OCI-LY7 (cell line): Measurements from ENCODE around the gene MVD. TPM values are rescaled to one million over a fixed set of nuclear protein-coding genes. Genes with fewer than 3 reads are reported as not detected.

ENCODE experiments used
- BruUV-seq: library from RNA; stranded (reverse); fragments of 400-500 nt; replicated peaks from 2 replicates; lab custom pipeline; 2021; lab: Mats Ljungman, UMichigan
- CTCF ChIA-PET: fragments of 300-600 bp; sonication (Branson Sonifier 250); formaldehyde crosslinking; loops from one replicate; lab custom pipeline; 2022; ENCODE audit warnings: antibody characterized with exemption; ENCODE audit not compliant: unreplicated experiment; lab: Charles Lee
- POLR2A ChIA-PET: fragments of 300-600 bp; sonication (Branson Sonifier 250); formaldehyde crosslinking; loops from one replicate; lab custom pipeline; 2022; ENCODE audit warnings: antibody characterized with exemption; lab: Charles Lee
- DNase-seq: peaks from one replicate; pipeline ENCODE4 v3.0.0-alpha.2; 2015; ENCODE audit warnings: low spot score
- H2AFZ ChIP-seq: fragments of 200-600 bp; sonication (generic), shearing (Covaris generic); 2 replicates; pipeline ENCODE4 v1.6.1; 2014; ENCODE audit warnings: mild to moderate bottlenecking, antibody characterized with exemption, low read length, moderate library complexity
- H3K27ac ChIP-seq: fragments of 200-600 bp; sonication (generic); 2 replicates; pipeline ENCODE4 v1.5.1; 2014; ENCODE audit warnings: mixed run types, low read depth, mild to moderate bottlenecking, moderate library complexity, low read length, inconsistent platforms; ENCODE audit not compliant: poor library complexity, severe bottlenecking
- H3K36me3 ChIP-seq: fragments of 200-600 bp; sonication (generic); 2 replicates; pipeline ENCODE4 v1.6.1; 2014; ENCODE audit warnings: mild to moderate bottlenecking, antibody characterized with exemption, low read length, moderate library complexity, mixed read lengths; ENCODE audit not compliant: insufficient read depth
- H3K4me1 ChIP-seq: fragments of 200-600 bp; sonication (generic); 2 replicates; pipeline ENCODE4 v1.5.1; 2014; ENCODE audit warnings: mild to moderate bottlenecking, low read length; ENCODE audit not compliant: insufficient read depth, poor library complexity, severe bottlenecking
- H3K4me2 ChIP-seq: fragments of 200-600 bp; sonication (generic); 2 replicates; pipeline ENCODE4 v1.6.1; 2014; ENCODE audit warnings: mild to moderate bottlenecking, low read length
- H3K4me3 ChIP-seq: fragments of 200-600 bp; sonication (generic); 2 replicates; pipeline ENCODE4 v1.5.1; 2014; ENCODE audit warnings: mild to moderate bottlenecking, low read depth, low read length; ENCODE audit not compliant: poor library complexity, severe bottlenecking
- H3K79me2 ChIP-seq: fragments of 200-600 bp; sonication (generic); 2 replicates; pipeline ENCODE4 v1.6.1; 2016; ENCODE audit warnings: low read depth, mild to moderate bottlenecking, low read length, moderate library complexity, mixed read lengths; ENCODE audit not compliant: insufficient read depth
- H3K9me2 ChIP-seq: fragments of 200-600 bp; sonication (generic); 2 replicates; pipeline ENCODE4 v1.6.1; 2016; ENCODE audit warnings: mild to moderate bottlenecking, low read length, mixed read lengths; ENCODE audit not compliant: insufficient read depth
- H3K9me3 ChIP-seq: fragments of 200-600 bp; sonication (generic); 2 replicates; pipeline ENCODE4 v1.6.1; 2014; ENCODE audit warnings: mild to moderate bottlenecking, mixed run types, low read length, mixed read lengths
- H4K20me1 ChIP-seq: fragments of 200-600 bp; sonication (generic); 2 replicates; pipeline ENCODE4 v1.6.1; 2014; ENCODE audit warnings: mild to moderate bottlenecking, antibody characterized with exemption, low read length, moderate library complexity, mixed read lengths; ENCODE audit not compliant: insufficient read depth
- EZH2phosphoT487 ChIP-seq: fragments of 200-600 bp; sonication (generic); IDR thresholded peaks from 2 replicates; pipeline ENCODE4 v1.6.1; 2018; ENCODE audit warnings: low read depth, borderline replicate concordance, mild to moderate bottlenecking, mixed run types, antibody characterized with exemption, low read length, moderate library complexity, mixed read lengths
- intact Hi-C: fragments of 100-400 bp; cut with micrococcal nuclease; formaldehyde crosslinking; loops from one replicate; pipeline ENCODE4 v1.10.0; 2022; ENCODE audit not compliant: unreplicated experiment
- total RNA-seq, 2 experiments: library from RNA; depleted of rRNA in 1 of 2; stranded (reverse); fragments of >200 nt in 1 of 2; shearing (Covaris generic) in 1 of 2; gene quantifications; 2 replicates each; pipeline ENCODE4 v1.2.3, GENCODE V29; 2014 to 2022
- TF ChIP-seq, protein P1 (sequence below): fragments of 200-600 bp; sonication (generic); conservative IDR thresholded peaks from 2 replicates; pipeline ENCODE4 v1.5.1; 2014; ENCODE audit warnings: mild to moderate bottlenecking, antibody characterized with exemption, low read length, moderate library complexity, mixed read lengths

Gene MVD
- total RNA-seq, 2 experiments from 2014 or later: 65.6 to 158 TPM

DNA sequence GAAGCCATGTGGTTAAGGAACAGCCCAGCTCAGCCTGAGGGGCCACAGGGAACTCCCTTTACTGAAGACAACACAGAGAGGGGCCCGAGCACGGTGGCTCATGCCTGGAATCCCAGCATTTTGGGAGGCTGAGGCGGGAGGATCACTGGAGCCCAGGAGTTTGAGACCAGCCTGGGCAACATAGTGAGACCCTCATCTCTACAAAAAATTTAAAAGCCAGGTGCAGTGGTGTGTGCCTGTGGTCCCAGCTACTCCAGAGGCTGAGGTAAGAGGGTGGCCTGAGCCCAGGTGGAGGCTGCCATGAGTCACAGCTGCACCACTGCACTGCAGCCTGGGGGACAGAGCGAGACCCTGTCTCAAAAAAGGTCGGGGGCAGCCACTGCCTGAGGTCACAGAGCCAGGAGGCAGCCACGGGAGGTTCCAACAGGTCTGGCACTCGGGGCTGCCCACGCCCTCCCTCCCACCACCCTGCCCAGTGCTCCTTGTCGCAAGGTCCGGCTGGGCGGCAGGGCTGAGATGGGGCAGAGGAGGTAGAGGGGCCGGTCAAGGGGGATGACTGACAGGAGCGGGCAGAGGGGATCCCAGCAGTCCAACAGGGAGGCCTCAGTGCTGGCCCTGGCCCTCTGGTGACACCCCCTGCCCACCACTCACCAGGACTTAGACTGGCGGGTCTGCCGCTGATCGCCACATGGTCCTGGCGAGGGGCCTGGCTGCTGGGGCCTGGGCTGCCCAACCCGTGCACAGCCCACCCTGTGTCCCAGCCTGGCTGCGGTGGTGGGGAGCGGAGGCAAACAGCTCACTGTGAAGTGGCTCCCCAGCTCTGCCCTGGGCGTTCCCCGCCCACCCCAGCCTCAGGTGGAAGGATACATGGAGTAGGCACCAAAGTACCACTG, 15.5 kb downstream of the MVD start:
- no peak overlapping the region for H3K4me2 ChIP-seq
- H3K36me3 ChIP-seq: peaks cover 72% of the 10 kb centered on the region
- peaks cover 17% of the 10 kb centered on the region for H4K20me1 ChIP-seq
- H3K9me3 ChIP-seq: no peaks in the 10 kb centered on the region
- DNase-seq: no peak
- H3K4me1 ChIP-seq: peaks cover 31% of the 10 kb centered on the region
- intact Hi-C loops: no loop called here
- peaks cover 31% of the 10 kb centered on the region for H3K79me2 ChIP-seq
- TF ChIP-seq EZH2phosphoT487: no peak
- TF ChIP-seq, protein P1, sequence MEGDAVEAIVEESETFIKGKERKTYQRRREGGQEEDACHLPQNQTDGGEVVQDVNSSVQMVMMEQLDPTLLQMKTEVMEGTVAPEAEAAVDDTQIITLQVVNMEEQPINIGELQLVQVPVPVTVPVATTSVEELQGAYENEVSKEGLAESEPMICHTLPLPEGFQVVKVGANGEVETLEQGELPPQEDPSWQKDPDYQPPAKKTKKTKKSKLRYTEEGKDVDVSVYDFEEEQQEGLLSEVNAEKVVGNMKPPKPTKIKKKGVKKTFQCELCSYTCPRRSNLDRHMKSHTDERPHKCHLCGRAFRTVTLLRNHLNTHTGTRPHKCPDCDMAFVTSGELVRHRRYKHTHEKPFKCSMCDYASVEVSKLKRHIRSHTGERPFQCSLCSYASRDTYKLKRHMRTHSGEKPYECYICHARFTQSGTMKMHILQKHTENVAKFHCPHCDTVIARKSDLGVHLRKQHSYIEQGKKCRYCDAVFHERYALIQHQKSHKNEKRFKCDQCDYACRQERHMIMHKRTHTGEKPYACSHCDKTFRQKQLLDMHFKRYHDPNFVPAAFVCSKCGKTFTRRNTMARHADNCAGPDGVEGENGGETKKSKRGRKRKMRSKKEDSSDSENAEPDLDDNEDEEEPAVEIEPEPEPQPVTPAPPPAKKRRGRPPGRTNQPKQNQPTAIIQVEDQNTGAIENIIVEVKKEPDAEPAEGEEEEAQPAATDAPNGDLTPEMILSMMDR: no peak
- no TSS peak for BruUV-seq
- no peak overlapping the region for H3K4me3 ChIP-seq
- no peak overlapping the region for H2AFZ ChIP-seq
- H3K27ac ChIP-seq: no peak overlapping the region
- ChIA-PET CTCF (no interaction called here), POLR2A (no interaction called here)
- H3K9me2 ChIP-seq: no peaks in the 10 kb centered on the region

DNA sequence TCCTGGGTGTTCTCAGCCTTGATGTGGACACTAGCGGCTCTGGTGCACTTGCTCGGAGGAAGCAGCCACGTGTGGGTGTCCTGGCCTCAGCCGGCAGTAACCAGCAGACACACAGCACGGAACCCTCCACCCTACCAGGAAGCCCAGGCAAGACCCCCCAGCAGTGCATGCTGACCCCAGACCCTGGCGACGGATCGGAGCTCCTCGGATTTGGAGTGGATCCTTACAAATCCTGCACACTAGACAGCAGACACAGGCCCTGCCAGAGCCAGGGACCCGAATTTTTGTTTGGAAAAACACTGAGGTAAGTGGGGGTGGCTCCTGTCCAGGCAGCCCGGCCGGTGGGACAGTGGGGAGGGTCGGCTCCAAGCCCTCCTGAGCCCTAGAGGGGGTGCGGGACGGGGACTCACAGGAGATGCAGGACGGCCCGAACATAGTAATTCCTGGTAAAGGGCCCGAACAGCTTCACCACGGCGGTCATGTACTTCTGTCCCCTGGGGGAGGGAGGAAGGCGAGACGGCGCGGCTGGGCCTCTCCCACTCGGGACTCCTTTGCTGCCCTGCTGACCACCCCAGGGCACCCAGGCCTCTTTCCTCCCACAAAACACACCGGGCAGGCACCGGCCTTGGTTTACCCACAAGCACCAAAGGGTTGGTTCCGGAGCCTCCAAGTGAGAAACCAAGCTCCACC, 16.4 kb downstream of the MVD start:
- Histone ChIP-seq H2AFZ (no peak overlapping the region), H3K4me3 (no peak overlapping the region), H3K79me2 (peaks cover 31% of the 10 kb centered on the region), H3K36me3 (peaks cover 78% of the 10 kb centered on the region), H3K4me1 (peaks cover 21% of the 10 kb centered on the region), H3K27ac (no peak overlapping the region), H4K20me1 (peaks cover 17% of the 10 kb centered on the region), H3K9me3 (no peaks in the 10 kb centered on the region), H3K9me2 (no peaks in the 10 kb centered on the region), H3K4me2 (no peak overlapping the region)
- no peak for DNase-seq
- TF ChIP-seq, protein P1: no peak
- TF ChIP-seq EZH2phosphoT487: no peak
- ChIA-PET POLR2A (no interaction called here), CTCF (no interaction called here)
- intact Hi-C loops: no loop called here
- no TSS peak for BruUV-seq
